ENCODE measurements around the gene ROR1. TPM values are rescaled to one million over a fixed set of nuclear protein-coding genes. Genes with fewer than 3 reads are reported as not detected.

The ROR1 gene
- total RNA-seq, 6 experiments from 2014 or later, result 0.04 to 0.58 (median 0.37) TPM

DNA sequence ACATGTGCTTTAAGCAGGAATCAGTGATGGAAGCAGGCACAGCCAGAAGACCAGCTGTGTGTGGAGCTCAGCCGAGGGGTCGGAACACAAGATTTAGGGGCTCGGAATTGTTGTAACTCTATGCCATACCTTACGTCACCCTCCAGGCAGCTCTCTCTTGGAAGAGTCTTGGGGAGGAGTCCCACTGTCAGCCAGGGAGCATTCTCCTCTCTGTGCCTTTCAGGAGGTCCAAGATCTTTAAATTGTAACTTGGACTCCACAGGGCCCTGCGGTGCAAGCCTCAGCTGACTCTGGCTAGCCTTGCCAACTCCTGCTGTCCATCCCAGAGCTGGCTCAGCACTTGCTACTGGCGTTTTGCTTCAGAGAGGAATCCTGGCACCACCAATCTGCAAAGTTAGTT, 26.4 kb upstream of the ROR1 start:
- Histone ChIP-seq H3K4me3 (no peak overlapping the region), H3K27me3 (no peaks in the 10 kb centered on the region), H3K27ac (no peak overlapping the region), H3K9me3 (no peaks in the 10 kb centered on the region), H3K36me3 (no peaks in the 10 kb centered on the region), H3K4me1 (no peaks in the 10 kb centered on the region)
- intact Hi-C loops (cut with DNase I), result no loop called here
- DNase-seq, result no peak
- TF ChIP-seq, protein P1, sequence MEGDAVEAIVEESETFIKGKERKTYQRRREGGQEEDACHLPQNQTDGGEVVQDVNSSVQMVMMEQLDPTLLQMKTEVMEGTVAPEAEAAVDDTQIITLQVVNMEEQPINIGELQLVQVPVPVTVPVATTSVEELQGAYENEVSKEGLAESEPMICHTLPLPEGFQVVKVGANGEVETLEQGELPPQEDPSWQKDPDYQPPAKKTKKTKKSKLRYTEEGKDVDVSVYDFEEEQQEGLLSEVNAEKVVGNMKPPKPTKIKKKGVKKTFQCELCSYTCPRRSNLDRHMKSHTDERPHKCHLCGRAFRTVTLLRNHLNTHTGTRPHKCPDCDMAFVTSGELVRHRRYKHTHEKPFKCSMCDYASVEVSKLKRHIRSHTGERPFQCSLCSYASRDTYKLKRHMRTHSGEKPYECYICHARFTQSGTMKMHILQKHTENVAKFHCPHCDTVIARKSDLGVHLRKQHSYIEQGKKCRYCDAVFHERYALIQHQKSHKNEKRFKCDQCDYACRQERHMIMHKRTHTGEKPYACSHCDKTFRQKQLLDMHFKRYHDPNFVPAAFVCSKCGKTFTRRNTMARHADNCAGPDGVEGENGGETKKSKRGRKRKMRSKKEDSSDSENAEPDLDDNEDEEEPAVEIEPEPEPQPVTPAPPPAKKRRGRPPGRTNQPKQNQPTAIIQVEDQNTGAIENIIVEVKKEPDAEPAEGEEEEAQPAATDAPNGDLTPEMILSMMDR (IDR thresholded peaks at IDR 0.05), result no peak
- TF ChIP-seq POLR2A (IDR thresholded peaks at IDR 0.05), result no peak
- WGBS (ENCODE audit: insufficient coverage, low coverage, low lambda C conversion rate, missing lambda C conversion rate), result 33% methylated on average over 1 of the region's 6 CpGs
- ATAC-seq, result no peak

DNA sequence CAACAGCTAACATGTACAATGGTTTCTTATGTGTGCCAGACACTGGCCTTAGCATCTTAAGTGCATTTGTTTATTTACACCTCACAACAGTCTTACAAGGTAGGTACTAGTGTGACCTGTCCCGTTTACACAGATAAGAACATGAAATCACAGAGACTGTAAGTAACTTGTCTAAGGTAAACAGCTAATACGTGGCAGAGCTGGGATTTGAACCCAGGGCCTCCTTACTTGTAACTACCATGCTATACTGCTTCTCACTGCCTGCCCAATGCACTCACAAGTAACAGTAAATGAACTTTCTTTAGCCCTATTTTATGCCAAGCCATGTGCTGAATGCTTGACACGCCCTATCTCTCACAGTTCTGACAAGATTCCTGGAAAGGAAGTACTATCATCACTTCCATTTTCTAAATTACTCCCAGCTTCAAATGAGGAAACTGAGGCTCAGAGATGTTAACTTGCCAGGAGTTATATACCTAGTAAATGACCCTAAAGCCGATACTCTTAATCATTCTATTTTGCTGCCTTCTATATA, 25.7 kb upstream of the ROR1 start:
- Histone ChIP-seq H3K27me3 (no peaks in the 10 kb centered on the region), H3K36me3 (no peaks in the 10 kb centered on the region), H3K4me1 (no peaks in the 10 kb centered on the region), H3K4me3 (no peak overlapping the region), H3K27ac (no peak overlapping the region), H3K9me3 (no peaks in the 10 kb centered on the region)
- ATAC-seq (no peak), DNase-seq (no peak)
- WGBS (ENCODE audit: insufficient coverage, low coverage, low lambda C conversion rate, missing lambda C conversion rate), result 60% methylated on average over 4 of the region's 4 CpGs
- no peak for TF ChIP-seq POLR2A (IDR thresholded peaks at IDR 0.05)
- intact Hi-C loops (cut with DNase I), result no loop called here

DNA sequence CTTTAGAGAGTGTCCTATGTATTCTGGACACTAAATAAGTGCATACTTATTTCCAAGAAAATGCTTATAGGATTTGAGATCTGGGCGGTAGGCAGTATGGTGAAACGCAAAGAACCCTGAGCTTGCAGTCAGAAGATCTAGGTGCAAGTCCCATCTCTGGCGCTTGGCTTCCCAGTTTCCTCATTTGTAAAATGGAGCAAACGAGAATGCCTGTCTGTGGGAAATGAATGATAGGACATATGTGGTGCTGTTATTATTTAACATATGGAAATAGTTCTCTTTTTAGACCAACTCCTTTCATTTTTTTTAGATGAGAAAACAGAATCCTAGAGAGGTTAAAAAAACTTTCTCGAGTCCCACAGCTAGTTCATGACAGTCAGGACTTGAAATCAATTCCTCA, 25.2 kb upstream of the ROR1 start:
- DNase-seq, result no peak
- Histone ChIP-seq H3K4me3 (no peak overlapping the region), H3K36me3 (no peaks in the 10 kb centered on the region), H3K9me3 (no peaks in the 10 kb centered on the region), H3K27me3 (no peaks in the 10 kb centered on the region), H3K27ac (no peak overlapping the region), H3K4me1 (no peaks in the 10 kb centered on the region)
- intact Hi-C loops (cut with DNase I), result no loop called here
- no peak for ATAC-seq
- WGBS (ENCODE audit: insufficient coverage, low coverage, low lambda C conversion rate, missing lambda C conversion rate), result 79% methylated on average over 5 of the region's 5 CpGs
- TF ChIP-seq, protein P1 (IDR thresholded peaks at IDR 0.05), result no peak
- TF ChIP-seq POLR2A (IDR thresholded peaks at IDR 0.05), result no peak

DNA sequence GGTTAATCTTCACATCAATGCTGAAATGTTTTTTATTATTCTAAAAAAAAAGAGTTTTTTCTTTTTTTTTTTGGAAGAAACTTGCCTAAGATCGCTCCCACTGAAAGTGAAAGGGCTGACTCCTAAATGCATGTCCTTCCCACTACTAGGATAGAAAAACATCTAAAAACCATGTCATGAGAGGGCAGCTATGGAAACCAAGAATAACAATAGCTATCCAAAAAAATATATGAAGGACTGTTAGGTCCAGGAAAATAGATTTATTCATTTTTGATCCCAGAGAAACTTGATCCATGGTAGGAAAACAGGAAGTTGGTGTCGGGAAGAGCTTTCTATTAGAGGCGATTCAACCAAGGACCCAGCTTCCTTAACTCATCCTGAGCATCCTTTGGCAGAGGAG, 23.1 kb upstream of the ROR1 start:
- DNase-seq, result no peak
- TF ChIP-seq, protein P1 (IDR thresholded peaks at IDR 0.05), result no peak
- TF ChIP-seq POLR2A (IDR thresholded peaks at IDR 0.05), result no peak
- intact Hi-C loops (cut with DNase I), result no loop called here
- H3K36me3 ChIP-seq, result no peaks in the 10 kb centered on the region
- H3K4me1 ChIP-seq, result no peaks in the 10 kb centered on the region
- H3K4me3 ChIP-seq, result no peak overlapping the region
- WGBS (ENCODE audit: insufficient coverage, low coverage, low lambda C conversion rate, missing lambda C conversion rate), result 90% methylated on average over 3 of the region's 3 CpGs
- ATAC-seq, result no peak
- H3K9me3 ChIP-seq, result no peaks in the 10 kb centered on the region
- no peak overlapping the region for H3K27ac ChIP-seq
- no peaks in the 10 kb centered on the region for H3K27me3 ChIP-seq

DNA sequence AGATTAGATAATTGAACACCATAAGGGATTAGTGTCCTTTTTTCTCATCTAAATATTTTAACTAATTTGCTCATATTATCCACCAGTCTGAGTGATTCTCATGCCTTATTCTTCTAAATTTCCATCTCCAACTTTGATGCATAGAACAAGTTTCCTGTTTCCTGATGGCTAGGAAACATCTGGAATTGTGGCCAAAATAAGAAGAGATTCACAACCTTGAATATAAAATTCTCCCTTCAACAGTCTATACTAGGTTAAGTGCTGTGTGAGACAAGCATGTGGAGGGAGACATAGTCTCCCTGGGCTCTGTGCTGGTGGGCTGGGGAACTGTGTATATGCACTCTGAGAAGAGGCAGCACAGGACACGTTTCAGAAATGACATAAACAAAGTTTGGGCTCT, 21.6 kb upstream of the ROR1 start:
- no peak overlapping the region for H3K4me3 ChIP-seq
- no peaks in the 10 kb centered on the region for H3K27me3 ChIP-seq
- no peaks in the 10 kb centered on the region for H3K9me3 ChIP-seq
- 25% methylated on average over 1 of the region's 1 CpG for WGBS (ENCODE audit: insufficient coverage, low coverage, low lambda C conversion rate, missing lambda C conversion rate)
- ATAC-seq (no peak), DNase-seq (no peak)
- no peaks in the 10 kb centered on the region for H3K4me1 ChIP-seq
- TF ChIP-seq POLR2A (IDR thresholded peaks at IDR 0.05), result no peak
- TF ChIP-seq, protein P1 (IDR thresholded peaks at IDR 0.05), result no peak
- no peaks in the 10 kb centered on the region for H3K36me3 ChIP-seq
- intact Hi-C loops (cut with DNase I), result no loop called here
- H3K27ac ChIP-seq, result no peak overlapping the region

Data from right lobe of liver (tissue), 6 donors.